K562 (cell line): Measurements from ENCODE around the gene FAM120B. TPM values are rescaled to one million over a fixed set of nuclear protein-coding genes. Genes with fewer than 3 reads are reported as not detected.

ENCODE experiments used
- ATAC-seq: fragments of 200-7000 bp; cut with Tn5 transposase; 3 replicates; pipeline ENCODE4 v1.9.1; 2020; ENCODE audit warnings: moderate library complexity
- BruUV-seq: library from RNA; stranded (reverse); fragments of 400-500 nt; replicated peaks from 2 replicates; lab custom pipeline; 2021; lab: Mats Ljungman, UMichigan
- CTCF ChIA-PET: fragments of 300-600 bp; formaldehyde crosslinking; extraction: SDS; loops from one replicate; lab custom pipeline; 2021; ENCODE audit warnings: low intra/inter-chr PET ratio; lab: Yijun Ruan, JAX
- POLR2A ChIA-PET: fragments of 300-600, 350-650 bp; sonication (Branson Sonifier 250); formaldehyde crosslinking; extraction: SDS; loops from one replicate; lab custom pipeline; 2021; ENCODE audit warnings: antibody characterized with exemption, inconsistent platforms; lab: Yijun Ruan, JAX
- DNase-seq, 4 experiments: peaks; one replicate each; pipeline versions ENCODE4 v3.0.0 to v3.0.0-alpha.2; 2011 to 2018; ENCODE audit warnings: low spot score in 3 of 4, mixed read lengths in 3 of 4; ENCODE audit errors: extremely low read depth in 1 of 4
- FAIRE-seq: peaks from 2 replicates; lab custom pipeline; 2011; peaks lifted over from hg19 to GRCh38; lab: Jason Lieb, UNC
- H2AFZ ChIP-seq: 2 replicates; pipeline ENCODE4 v1.6.0; 2011; ENCODE audit warnings: low read depth, low read length, control low read depth, inconsistent platforms
- H3K27ac ChIP-seq: fragments of 200-600 bp; 3 replicates; pipeline ENCODE4 v1.8.0; 2011; ENCODE audit warnings: low read depth, mild to moderate bottlenecking, control low read depth, inconsistent platforms, low read length, moderate library complexity, mixed read lengths; ENCODE audit errors: extremely low read depth
- H3K27me3 ChIP-seq, 2 experiments: fragments of 300-600 bp in 1 of 2; 2 replicates in 1 of 2; 3 replicates in 1 of 2; pipeline versions ENCODE4 v1.6.0 to v1.8.0; 2011; ENCODE audit warnings: inconsistent platforms in 2 of 2, low read length in 2 of 2, mild to moderate bottlenecking in 1 of 2, mixed read lengths in 1 of 2, moderate library complexity in 1 of 2; ENCODE audit not compliant: control insufficient read depth in 2 of 2, insufficient read depth in 2 of 2
- H3K36me3 ChIP-seq: fragments of 300-600 bp; 3 replicates; pipeline ENCODE4 v1.8.0; 2011; ENCODE audit warnings: mild to moderate bottlenecking, low read length, inconsistent platforms; ENCODE audit not compliant: control insufficient read depth, insufficient read depth
- H3K4me1 ChIP-seq, 2 experiments: fragments of 200-600 bp in 1 of 2; replicated peaks in 1 of 2; 2 replicates in 1 of 2; 3 replicates in 1 of 2; pipeline versions ENCODE4 v1.5.1 to v1.8.0; 2011; ENCODE audit warnings: inconsistent platforms in 2 of 2, low read length in 2 of 2, mild to moderate bottlenecking in 1 of 2, mixed read lengths in 1 of 2, moderate library complexity in 1 of 2; ENCODE audit not compliant: control insufficient read depth in 2 of 2, insufficient read depth in 2 of 2
- H3K4me2 ChIP-seq: 2 replicates; pipeline ENCODE4 v1.6.1; 2011; ENCODE audit warnings: low read length, control low read depth, inconsistent platforms, mixed read lengths; ENCODE audit not compliant: insufficient read depth
- H3K4me3 ChIP-seq: fragments of 200-600 bp; sonication (generic), shearing (Covaris generic); 2 replicates; pipeline ENCODE4 v1.5.1; 2016; ENCODE audit warnings: control low read depth, inconsistent platforms
- H3K79me2 ChIP-seq: fragments of 200-600 bp; 3 replicates; pipeline ENCODE4 v1.8.0; 2011; ENCODE audit warnings: low read length, inconsistent platforms; ENCODE audit not compliant: control insufficient read depth, insufficient read depth
- H3K9ac ChIP-seq, 2 experiments: 2 replicates each; pipeline versions ENCODE4 v1.6.0 to v1.6.1; 2011; ENCODE audit warnings: low read depth in 2 of 2, low read length in 2 of 2, control low read depth in 1 of 2, inconsistent platforms in 1 of 2, mild to moderate bottlenecking in 1 of 2, mixed read lengths in 1 of 2; ENCODE audit not compliant: insufficient read depth in 1 of 2
- H3K9me1 ChIP-seq: one replicate; pipeline ENCODE4 v1.6.0; 2011; ENCODE audit warnings: inconsistent platforms, mild to moderate bottlenecking, low read length, moderate library complexity; ENCODE audit not compliant: control insufficient read depth, insufficient read depth
- H3K9me3 ChIP-seq: replicated peaks from 2 replicates; pipeline ENCODE4 v1.5.1; 2011; ENCODE audit warnings: low read depth, low read length, inconsistent platforms; ENCODE audit not compliant: control insufficient read depth, insufficient read depth
- H4K20me1 ChIP-seq: replicated peaks from 2 replicates; pipeline ENCODE4 v1.6.1; 2011; ENCODE audit warnings: low read length, inconsistent platforms, mixed read lengths; ENCODE audit not compliant: control insufficient read depth, insufficient read depth
- BACH1 ChIP-seq: fragments of 200-800 bp; sonication (Bioruptor generic); IDR thresholded peaks from 2 replicates; pipeline ENCODE4 v1.6.1; 2016; ENCODE audit warnings: missing genetic modification characterization, missing compliant biosample characterization
- REST ChIP-seq, 2 experiments: fragments of 450-650 bp; formaldehyde crosslinking in 1 of 2; IDR thresholded peaks; 2 replicates each; pipeline versions ENCODE4 v1.4.0 to v1.6.1; 2014 to 2020; ENCODE audit warnings: mild to moderate bottlenecking in 2 of 2, borderline replicate concordance in 1 of 2, low read depth in 1 of 2
- whole genome bisulfite sequencing: fragments of 100-300 bp; shearing (Covaris generic); methylation state at CpG from one replicate; pipeline ENCODE4 v1.1.6; 2016; ENCODE audit warnings: low coverage, mixed read lengths; ENCODE audit not compliant: insufficient coverage; ENCODE audit errors: missing lambda C conversion rate; 5-methylcytosine and 5-hydroxymethylcytosine counted together
- in situ Hi-C: fragments of 300-500 bp; cut with MboI; formaldehyde crosslinking; loops from 4 replicates; pipeline ENCODE4 v1.15.0; 2018; ENCODE audit warnings: inconsistent platforms, mixed read lengths
- intact Hi-C: fragments of 100-400 bp; cut with micrococcal nuclease; formaldehyde crosslinking; loops from 2 replicates; pipeline ENCODE4 v1.14.2; 2022
- polyA plus RNA-seq, 8 experiments: library from polyadenylated mRNA; depleted of rRNA in 4 of 8; stranded (reverse) in 5 of 8; unstranded in 3 of 8; fragments of >200 nt; fragmentation: Nextera tagmentation in 2 of 8; fragmentation: Illumina TruSeq in 1 of 8; extraction: Ambion mirVana in 2 of 8; extraction: Trizol in 1 of 8; gene quantifications; 2 replicates each; pipeline versions ENCODE4 v1.2.1 to v1.2.3, GENCODE V29; 2011 to 2014; ENCODE audit warnings: inconsistent platforms in 1 of 8, missing spikeins in 1 of 8
- total RNA-seq, 7 experiments: library from RNA; depleted of rRNA in 6 of 7; stranded (reverse); fragments of >200 nt in 6 of 7; fragmentation: Illumina TruSeq in 2 of 7; extraction: Trizol in 2 of 7; gene quantifications; 2 replicates each; pipeline versions ENCODE4 v1.2.1 to v1.2.3, GENCODE V29; 2011 to 2021; ENCODE audit warnings: low replicate concordance in 1 of 7

FAM120B gene
- total and polyA plus RNA-seq, 9 of the 15 experiments (the other 6 are each of a cell fraction or from before 2014, with no cell fraction given) = 3.5 to 22.6 (median 14.7) TPM

- H3K27ac ChIP-seq = no peak overlapping the region
- POLR2A ChIA-PET = interaction anchor here (0.5 to 1.9 kb wide), 5 partner anchors 9 to 160 kb away, joined by 3 to 6 read pairs (median 4); no protein-coding TSS in a partner anchor
- no peaks in the 10 kb centered on the region for H3K9me1 ChIP-seq
- no peak overlapping the region for H2AFZ ChIP-seq
- in situ Hi-C loops (no loop called here), intact Hi-C loops (loop anchor here (5.0 kb wide), 1 partner anchor 132 kb away; the partner anchor contains the start of gene DLL1)
- 0 out of 2 replicates have a peak, but pooled peaks have one; percentile 3 for TF ChIP-seq REST (IDR thresholded peaks at IDR 0.05; ENCODE audit: borderline replicate concordance)
- TF ChIP-seq REST (CRISPR knock-in tag; IDR thresholded peaks at IDR 0.05; ENCODE audit: low read depth) = no peak
- no peak for TF ChIP-seq BACH1 (tag)
- 2% methylated on average over 7 of the region's 7 CpGs for WGBS
- DNase-seq (no peak), ATAC-seq (no peak; the same call in 1 of the 3 replicates), FAIRE-seq (no peak)
- no TSS peak for BruUV-seq
- peaks cover 59% of the 10 kb centered on the region in 2 experiments for H3K27me3 ChIP-seq
- H3K79me2 ChIP-seq = no peaks in the 10 kb centered on the region
- CTCF ChIA-PET = no interaction called here
- no peaks in the 10 kb centered on the region for H3K9me3 ChIP-seq
- H3K36me3 ChIP-seq = no peaks in the 10 kb centered on the region
- no peak overlapping the region for H3K4me2 ChIP-seq
- no peak overlapping the region for H3K4me3 ChIP-seq
- no peak overlapping the region for H3K9ac ChIP-seq
- H3K4me1 ChIP-seq = peaks cover 0 to 6% of the 10 kb centered on the region in 2 experiments; a peak in 1 of 5 replicates
- no peaks in the 10 kb centered on the region for H4K20me1 ChIP-seq
These were observed 118.1 kb downstream of the FAM120B start for GRCh38 chr6:170424604-170425126.
